Dermis microvascular lymphatic vessel endothelial cell (primary cell): ENCODE data around the gene CDK3. TPM values are rescaled to one million over a fixed set of nuclear protein-coding genes. Genes with fewer than 3 reads are reported as not detected.
"Not testable (repeated sequence)": the region's sequence is repeated elsewhere in the genome, so short reads cannot be mapped to it uniquely, and the experiment has no call there.

Experiments
- DNase-seq, 2 donors: peaks; one replicate each; pipeline versions ENCODE4 v3.0.0 to v3.0.0-alpha.2; 2010; ENCODE audit warnings: low read depth in 2 of 2
- total RNA-seq: library from RNA; depleted of rRNA; stranded (reverse); fragments of >200 nt; gene quantifications from 2 replicates; pipeline ENCODE4 v1.2.1, GENCODE V29; 2014

CDK3 gene
- 0.13 and 0.76 TPM in 2 replicates for total RNA-seq

DNA sequence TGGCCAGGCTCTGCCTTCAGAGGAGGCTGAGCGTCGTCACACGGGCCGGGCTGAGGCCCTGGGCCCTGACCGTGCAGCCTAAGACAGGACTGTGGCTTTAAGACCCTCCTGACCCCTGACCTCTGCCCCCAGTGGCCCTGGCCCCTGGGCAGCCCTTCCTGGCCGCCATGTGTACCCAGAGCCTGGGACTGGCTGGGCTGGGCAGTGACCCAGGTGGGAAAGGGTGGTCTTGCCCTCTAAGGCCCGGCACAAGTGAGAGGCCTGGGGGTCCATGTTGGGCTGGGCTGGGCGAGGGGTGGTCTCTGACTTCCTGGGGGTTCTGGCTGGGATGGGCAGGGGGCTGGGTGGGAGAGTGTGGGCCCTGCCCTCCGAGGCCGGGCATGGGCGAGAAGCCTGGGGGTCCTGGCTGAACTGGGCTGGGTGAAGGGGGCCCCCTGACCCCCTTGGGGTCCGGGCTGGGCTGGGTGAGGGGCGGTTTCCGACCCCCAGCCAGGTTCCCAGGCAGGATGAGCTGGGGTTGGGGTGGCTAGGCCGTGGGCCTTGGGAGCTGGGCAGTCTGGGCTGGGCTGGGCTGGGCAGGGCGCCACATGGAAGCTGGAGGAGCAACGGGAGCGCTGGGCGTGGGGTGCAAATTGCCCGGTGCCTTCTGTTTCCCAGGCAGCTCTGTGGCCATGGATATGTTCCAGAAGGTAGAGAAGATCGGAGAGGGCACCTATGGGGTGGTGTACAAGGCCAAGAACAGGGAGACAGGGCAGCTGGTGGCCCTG lies at the start of gene CDK3:
Gene CDK3, plus strand, starts transcription at position 101 of the 767 bp plus-strand sequence. Its CDS starts 571 bp downstream, at position 672.
- no peak for DNase-seq

DNA sequence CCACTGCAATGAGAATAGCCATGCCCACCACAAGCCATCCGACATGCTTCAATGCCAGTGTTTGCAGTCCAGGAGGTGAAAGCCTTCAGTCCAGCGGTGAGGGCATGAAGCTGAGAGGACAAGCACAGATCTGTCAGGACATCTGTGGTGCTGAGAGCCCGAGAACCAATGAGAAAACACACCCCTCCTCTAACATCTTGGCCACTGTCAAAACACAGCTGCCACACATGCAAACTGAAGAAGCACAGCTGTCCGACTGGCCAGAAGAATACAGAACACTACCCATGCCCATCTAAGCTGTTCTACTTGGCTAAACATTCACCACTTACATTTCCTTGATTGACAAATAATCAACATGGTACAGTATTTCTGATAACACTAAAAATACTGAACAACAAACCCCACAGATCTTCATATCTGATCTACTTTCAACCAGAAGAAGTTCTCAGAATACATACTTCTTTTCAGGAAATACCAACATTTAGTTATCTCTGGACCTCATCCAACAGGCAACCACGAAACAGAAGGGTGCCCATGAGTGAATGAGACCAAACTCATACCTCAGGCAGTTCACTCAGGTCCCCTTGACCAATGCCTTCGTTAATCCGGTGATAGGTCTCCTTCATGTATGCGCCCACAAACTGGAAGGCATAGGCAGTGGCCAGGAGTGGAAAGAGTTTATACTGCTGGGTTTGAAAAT lies 49.6 kb upstream of the CDK3 start:
- DNase-seq: no peak

DNA sequence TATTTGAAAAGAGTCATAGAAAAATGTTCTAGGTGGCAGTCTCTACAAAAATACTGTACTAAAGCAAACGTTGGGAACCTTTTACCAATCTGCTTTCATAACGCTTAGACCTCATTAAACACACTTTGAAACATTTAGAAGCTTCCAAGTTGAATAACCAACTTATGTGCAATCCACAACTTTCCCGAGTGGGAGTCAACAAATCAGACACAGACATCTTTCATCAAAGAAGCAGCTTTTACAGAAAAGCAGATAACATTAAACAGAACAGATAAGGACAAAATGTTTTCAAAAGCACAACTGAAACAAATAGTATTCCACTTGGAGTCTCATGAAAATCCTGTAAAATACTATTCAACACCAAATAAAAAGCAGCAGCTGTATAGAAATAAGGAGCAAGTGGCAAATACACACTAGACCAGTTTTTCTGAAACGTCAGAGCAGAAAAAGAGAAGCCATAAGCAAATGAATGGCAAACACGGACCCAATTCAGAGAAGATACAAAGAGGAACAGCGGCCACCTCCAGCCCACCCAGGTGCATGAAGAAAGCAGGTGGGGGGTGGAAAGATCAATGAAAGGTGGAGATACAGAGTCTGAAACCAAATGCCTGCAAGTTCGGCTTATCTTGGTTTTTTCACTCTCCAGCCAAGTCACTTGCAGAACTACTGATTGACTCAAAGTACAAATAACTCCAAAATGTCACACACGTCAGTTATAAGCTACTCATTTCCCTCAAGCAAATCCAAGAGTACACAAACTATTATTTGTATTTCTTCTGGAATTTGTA lies 41.4 kb upstream of the CDK3 start:
- no peak for DNase-seq

DNA sequence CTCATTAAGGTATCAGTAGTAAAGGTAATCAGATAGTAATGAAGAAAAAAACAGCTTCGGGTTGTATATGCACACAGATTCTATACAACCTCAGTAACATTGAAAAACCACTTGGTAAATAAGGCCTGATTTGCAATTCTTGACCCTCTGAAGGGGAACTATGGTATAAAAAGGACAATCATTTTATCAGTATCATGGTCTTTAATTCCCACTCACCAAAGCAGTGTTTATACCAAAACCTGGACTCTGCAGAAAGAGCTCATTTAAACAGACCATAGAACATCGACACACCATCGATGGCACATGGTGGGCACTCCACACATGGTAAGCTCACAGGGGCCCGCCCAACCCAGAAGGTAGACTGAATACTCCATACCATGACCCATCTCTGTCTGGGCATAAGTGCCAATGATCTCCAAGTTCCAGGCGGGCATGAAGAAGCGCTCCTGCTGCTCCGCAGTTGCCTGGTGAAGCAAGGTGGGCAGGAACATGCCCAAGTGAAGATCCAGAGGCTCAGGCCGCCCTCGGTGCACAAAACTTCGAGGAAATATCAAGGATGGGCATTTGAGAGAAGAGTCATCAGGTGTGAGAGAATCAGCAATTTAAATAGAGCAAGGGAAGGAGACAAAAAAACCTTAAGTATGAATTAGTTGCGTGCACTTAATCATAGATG lies 40.7 kb upstream of the CDK3 start:
- DNase-seq: no peak

DNA sequence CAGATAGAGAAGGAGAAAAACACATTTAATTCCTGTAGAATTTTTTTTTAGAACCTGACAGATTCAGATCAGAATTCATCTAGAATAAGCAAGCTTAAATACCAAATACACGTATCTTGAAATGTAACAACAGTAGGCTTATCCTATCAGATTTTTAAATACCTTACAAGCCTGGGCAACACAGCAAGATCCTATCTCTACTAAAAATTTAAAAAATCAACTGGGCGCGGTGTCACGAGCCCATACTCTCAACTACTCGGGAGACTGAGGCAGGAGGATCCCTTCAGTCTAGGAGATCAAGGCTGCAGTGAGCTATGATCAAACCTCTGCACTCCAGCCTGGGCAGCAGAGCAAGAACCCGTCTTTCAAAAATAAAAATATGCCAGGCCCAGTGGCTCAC lies 35.2 kb upstream of the CDK3 start:
- no peak for DNase-seq

DNA sequence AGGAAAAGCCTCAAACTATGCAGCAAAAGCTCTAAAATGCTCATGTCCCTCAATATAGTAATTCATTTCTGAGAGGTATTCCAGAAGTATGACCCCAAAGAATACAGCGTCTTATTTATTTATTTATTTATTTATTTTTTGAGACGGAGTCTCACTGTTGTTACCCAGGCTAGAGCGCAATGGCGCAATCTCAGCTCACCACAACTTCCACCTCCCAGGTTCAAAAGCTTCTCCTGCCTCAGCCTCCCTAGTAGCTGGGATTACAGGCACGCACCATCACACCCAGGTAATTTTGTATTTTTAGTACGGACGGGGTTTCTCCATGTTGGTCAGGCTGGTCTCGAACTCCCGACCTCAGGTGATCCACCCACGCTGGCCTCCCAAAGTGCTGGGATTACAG lies 31.6 kb upstream of the CDK3 start:
- not testable (repeated sequence) for DNase-seq

DNA sequence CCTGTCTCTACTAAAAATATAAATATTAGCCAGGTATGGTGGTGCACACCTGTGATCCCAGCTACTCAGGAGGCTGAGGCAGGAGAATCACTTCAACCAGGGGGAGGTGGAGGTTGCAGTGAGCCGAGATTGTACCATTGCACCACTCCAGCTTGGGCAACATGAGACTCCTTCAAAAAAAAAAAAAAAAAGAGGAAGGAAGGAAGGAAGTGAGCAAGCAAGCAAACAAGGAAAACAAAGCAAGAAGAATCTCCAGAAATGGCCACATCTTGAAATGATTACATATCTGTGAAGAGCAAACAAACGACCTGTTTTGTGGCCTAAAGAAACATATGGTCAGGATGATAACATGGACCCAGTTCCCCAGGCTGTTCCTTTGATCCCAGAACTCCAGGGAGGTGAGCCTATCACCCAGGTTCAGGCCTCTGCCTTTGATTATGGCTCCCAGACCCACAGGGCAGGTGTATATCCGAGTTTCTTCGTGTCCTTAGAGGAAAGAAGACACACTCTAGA lies 30.6 kb upstream of the CDK3 start:
- peak in 1 of 2 donors; percentile 63 for DNase-seq

DNA sequence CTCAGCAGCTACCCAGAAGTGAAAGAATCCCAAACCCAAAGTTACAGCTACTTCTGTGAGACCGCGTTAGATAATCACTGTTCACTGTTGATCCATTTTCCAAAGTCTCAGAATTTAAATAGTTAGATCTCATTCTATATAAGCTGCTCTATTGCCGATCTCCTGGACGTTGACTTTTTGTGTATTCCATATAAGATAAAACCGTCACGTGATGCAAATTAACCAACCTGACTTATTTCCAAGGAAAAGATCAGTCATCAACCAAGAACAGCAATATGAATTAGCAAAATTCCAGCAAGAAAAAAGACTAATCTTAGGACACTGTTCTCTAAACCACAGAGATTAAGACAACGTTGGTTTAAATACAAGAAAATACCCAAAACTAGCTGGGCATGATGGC lies 30.0 kb upstream of the CDK3 start:
- no peak for DNase-seq

DNA sequence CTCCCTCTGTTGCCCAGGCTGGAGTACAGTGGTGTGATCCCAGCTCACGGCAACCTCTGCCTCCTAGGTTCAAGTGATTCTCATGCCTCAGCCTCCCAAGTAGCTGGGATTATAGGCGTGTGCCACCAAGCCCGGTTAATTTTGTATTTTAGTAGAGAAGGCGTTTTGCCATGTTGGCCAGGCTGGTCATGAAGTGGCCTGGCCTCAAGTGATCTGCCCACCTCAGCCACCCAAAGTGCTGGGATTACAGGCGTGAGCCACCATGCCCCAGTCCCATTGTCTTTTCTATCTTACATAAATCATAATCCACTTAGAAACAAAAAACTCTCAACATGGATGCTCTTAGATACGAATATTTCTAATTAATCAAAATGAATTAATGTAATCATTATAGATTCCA lies 25.5 kb upstream of the CDK3 start:
- DNase-seq: not testable (repeated sequence)

DNA sequence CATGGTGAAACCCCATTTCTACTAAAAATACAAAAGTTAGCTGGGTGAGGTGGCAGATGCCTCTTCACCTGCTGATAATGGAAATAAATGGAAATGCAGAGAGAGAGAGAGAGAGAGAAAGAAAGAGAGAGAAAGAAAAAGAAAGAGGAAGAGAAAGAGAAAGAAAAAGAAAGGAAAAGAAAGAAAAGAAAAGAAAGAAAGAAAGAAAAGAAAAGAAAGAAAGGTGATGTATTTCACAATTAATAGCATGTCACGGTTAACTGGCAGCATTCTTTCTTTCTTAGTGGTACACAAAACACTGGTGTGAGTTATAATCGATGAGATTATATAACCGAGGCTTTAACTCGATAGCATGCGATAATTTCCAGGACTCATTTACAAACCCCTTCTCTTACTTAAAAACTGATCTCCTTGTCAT lies 24.9 kb upstream of the CDK3 start:
- DNase-seq: no peak

DNA sequence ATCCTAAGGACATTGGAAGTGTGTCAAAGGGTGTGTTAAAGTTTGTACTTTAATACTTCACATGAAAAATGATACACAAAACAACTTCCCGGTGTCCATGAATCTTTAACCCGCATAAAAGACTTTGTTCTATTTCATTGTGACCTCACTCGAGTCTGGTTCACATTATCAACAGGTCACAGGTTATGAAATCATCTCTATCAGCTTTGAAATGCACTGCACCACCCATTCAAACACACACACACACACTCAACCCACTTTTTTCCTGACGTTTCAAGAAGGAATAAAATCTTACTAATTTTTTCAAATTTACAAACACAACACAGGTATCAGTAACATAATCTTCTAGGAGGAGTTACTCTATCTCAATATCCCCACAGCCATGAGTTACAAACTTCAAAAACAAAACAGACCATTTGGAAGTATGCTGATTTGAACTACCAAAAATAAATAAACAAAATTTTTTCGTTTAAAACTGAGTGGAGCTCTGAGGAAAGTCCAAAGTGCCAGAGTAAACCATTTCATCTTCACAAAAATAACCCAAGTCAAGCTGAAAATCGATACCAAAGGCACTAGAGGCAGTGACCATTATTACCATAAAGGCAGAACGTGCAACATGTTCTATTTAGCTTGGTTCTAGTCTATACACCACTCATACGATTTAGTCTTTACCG lies 24.3 kb upstream of the CDK3 start:
- DNase-seq: no peak

DNA sequence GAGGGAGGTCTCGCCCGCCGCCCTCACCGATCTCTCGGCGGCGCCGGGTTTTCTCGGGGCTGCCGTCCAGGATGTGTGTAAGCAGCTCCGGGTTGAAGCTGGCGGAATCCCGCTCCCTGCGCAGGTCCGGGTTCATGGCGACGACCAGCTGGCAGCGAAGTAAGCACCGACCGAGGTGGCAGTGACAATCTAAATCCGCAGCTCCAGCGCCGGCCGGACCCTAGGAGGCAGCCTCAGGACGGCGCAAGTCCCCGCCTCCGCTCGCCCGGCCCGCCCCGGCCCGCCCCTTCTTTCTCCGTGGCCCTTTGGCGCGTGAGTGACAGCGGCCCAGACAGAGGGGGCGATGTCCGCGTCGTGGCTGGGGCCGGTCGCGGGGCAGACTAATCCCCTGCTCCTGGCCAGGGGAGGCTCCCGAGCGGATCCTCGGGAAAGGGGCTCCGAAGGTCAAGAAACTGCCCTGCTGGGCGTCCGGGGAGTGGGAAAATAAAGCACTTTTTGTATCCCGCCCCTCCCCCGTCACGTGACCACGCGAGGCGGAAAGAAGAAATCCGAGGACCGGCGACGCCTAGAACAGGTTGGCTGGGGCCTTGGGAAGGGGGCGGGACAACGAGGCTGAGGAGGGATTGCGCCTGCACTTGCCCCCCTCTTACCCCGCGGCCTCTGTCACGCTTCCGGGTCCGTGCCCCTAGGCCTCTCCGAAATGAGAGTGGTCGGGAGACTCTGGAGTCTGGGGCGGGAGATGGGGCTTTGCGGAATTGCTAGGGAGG lies 21.5 kb upstream of the CDK3 start, which contains the start of the genes ACOX1 and TEN1:
Gene ACOX1, minus strand, starts transcription at position 229 of the 767 bp plus-strand sequence. Its CDS starts 93 bp downstream, at position 136.
Gene TEN1, plus strand, starts transcription at position 303 of the 767 bp plus-strand sequence. CDS start 6,953 bp downstream, outside the sequence.
- DNase-seq: peak; percentile 81 to 97

DNA sequence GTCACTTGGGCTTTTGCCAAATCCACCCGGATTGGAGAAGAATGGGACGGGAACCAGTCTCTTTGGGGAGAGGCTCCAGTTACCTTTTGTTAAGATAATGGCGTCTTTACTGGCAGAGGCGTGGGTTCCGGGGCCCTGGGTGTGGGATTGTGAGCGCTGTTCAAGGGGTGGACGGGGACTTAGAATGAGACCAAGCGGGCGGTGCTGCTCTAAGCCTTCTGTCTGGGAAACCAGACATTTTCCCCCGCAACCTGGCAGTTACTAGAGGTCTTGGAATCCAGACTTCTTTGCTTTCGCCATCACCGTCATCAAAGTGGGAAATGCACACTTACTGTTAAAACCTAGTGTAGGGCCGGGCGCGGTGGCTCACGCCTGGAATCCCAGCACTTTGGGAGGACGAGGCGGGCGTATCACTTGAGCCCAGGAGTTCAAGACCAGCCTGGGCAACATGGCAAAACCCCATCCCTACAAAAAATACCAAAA lies 20.9 kb upstream of the CDK3 start:
- DNase-seq: no peak

DNA sequence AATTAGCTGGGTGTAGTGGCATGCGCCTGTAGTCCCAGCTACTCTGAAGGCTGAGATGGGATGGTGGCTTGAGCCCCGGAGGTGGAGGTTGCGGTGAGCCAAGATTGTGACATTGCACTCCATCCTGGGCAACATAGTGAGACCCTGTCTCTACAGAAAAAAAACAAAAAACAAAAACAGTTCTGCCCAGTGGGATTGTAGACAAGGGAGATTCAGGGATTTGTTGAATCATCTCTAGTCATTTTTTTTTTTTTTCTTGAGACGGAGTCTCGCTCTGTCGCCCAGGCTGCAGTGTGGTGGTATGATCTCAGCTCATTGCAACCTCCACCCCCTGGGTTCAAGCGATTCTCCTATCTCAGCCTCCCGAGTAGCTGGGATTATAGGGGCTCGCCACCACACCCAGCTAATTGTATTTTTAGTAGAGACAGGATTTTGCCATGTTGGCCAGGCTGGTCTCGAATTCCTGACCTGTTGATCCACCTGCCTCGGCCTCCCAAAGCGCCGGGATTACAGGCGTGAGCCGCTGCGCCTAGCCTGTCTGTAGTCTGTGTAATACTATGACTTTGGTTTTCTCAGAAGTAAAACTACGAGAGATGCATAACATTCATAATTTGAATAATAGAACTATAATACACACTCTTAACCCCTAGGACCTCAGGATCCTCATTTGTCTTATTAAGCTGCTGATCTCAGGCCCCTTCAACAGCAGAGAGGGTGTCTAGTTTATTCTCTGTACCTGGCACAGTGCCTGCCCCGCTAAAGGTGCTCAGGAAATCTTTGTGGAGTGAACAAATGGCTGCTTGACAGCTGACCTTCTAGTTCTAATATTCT lies 20.3 kb upstream of the CDK3 start:
- peak in 1 of 2 donors; percentile 15 for DNase-seq

DNA sequence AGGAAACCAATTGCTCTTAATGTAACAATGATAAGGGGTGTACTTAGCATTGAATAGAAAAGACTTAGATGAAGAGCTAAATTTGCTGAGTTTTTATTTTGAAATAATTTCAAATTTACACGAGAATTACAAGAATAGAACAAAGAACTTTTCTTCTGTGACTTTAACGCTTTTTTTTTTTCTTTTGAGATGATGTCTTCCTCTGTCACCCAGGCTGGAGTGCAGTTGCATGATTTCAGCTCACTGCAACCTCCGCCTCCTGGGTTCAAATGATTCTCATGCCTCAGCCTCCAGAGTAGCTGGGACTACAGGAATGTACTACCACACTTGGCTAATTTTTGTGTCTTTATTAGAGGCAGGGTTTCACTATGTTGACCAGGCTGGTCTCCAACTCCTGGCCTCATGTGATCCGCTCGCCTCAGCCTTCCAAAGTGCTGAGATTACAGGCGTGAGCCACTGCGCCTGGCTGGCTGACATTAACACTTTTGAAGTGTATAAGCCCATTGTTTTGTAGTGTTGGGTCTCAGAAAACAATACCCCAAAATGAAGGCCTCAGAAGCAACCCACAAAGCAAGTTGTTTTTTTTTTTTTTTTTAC lies 19.5 kb upstream of the CDK3 start:
- DNase-seq: no peak

DNA sequence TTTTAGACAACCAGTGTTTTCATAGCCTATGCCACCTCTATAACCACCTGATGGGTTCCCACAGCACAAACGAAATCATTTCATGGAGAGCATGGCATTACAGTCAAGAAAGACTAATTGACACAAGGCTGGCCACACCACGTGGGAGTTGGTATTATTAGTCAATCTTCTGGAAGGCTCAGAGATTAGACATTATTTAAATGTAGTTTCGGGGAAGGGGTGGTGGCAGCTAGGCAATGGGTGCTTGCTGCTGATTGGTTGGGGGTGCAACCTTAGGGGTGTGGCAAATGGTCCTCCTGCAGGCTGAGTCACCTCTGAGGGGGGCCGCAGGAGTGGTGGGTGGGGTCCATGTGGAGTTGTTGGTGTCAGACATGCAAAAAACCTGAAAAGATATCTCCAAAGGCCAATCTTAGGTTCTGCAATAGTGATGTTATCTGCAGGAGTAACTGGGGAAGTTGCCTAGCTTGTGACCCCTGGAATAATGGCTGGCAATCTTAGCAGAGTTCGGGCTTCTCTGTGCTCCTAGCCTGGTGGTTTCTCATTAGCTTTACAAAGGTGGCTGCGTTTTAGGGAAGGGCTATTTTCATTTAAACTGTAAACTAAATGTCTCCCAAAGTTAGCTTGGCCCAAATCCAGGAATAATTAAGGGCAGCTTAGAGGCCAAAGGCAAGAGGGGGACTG lies 17.0 kb upstream of the CDK3 start:
- no peak for DNase-seq

DNA sequence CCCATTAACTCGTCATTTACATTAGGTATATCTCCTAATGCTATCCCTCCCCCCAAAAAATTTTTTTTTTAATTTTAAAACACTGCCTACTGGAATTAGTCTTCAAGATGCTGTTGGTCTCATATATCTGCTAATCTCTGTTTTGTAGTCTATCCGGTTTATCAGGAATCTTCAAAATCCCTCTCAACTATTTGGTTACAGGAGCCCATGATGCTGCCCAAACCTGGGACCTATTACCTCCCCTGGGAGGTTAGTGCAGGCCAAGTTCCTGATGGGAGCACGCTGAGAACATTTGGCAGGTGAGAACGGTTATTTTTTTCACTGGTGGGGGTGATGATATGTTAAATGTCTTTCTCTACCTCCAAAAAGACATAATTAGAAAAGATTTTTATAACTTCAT lies 14.7 kb upstream of the CDK3 start:
- DNase-seq: no peak

DNA sequence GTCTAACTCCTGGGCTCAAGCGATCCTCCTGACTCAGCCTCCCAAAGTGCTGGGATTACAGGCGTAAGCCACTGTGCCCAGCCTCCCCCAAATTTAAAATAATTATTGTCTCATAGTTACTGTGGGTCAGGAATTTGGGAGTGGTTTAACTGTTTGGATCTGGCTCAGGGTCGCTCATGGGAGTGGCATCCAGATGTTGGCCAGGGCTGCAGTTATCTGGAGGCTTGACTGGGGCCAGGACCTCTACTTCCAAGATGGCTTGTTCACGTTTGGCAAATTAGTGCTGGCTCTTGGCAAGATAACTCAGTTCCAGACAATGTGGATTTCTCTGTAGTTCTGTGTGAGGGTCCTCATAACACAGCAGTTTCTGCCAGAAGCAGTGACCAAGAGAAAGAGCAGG lies 13.6 kb upstream of the CDK3 start:
- DNase-seq: no peak
